GM19351 (cell line): Measurements from ENCODE around the gene CNTNAP5.

ENCODE experiments used
- ATAC-seq: cut with Tn5 transposase; IDR thresholded peaks from one replicate; pipeline ENCODE4 v1.9.1; 2021; ENCODE audit warnings: mild to moderate bottlenecking, moderate library complexity; ENCODE audit not compliant: unreplicated experiment

The CNTNAP5 gene

GRCh38 chr2:124534028-124534427 is 508.9 kb downstream of the CNTNAP5 start:
- ATAC-seq, result no peak

DNA sequence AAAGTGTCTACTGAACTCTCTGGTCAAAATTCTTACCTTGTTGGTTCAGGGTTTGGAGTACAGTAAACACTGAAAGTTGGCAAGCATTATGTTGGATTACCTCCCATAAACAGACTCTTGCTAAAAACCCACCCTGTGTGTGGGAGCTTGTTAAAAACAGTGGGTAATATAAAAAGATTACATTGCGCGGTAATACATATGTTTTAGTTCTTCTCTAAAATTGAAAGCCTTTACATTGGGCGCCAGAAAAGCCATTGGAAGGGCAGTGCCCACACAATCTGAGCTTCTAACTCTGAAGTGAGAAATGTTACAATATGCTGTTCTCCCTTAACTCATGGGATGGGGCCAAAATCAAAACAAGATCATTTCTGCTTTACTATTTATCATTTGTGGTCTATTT is 510.7 kb downstream of the CNTNAP5 start:
- no peak for ATAC-seq

- ATAC-seq, result no peak
These were observed 511.5 kb downstream of the CNTNAP5 start for GRCh38 chr2:124536591-124536990.

GRCh38 chr2:124538549-124538948 is 513.5 kb downstream of the CNTNAP5 start:
- no peak for ATAC-seq

DNA sequence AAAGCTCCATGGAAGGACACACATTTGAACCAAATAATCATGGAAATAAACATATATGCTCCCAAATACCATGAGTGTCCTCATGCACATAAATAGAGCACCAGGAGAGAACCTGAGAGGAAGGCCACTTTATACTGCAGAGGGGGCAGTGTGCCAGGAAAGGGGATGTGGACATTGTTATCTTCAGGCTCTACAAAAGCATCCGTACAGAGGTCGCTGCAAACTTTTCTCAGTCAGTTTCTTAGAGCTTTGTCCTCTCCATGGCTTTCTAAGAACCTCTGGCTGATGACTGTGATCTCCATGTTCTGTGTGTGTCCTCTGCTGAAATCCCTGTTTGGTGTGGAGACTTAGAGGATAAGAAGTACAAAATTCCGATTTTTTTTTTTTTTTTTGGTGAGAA is 515.7 kb downstream of the CNTNAP5 start:
- no peak for ATAC-seq

DNA sequence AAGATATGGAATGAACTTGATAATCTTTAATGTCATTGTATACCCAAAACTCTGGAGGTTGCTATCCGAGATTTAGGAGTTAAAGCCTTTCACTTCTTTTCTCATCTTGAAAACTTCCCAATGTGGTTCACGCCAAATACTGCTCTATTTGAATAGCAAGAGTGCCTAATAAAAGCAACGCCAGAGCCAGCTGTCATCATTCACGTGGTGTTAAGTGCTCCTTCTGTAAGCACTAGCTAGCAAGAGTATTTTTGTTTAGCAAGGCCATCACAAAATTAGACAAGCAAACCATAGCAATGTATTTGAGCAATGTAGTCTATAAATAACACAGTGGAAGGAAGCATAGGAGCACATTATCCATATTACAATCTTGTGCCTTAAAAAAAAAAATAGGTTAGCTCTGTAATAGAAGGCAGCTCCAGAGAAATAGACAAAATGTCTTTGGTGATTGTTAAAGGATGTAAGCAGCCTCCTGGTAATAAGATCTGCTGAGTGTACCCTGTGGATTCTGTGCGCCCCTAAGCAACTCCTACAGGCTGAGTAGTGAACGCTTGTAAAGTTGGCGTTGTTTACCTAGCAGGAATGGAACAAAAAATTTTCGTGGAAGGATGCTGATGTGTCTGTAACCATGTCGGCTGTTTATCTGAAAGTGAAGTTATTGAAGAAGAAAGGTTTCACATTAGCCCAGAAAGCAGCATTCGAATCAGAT is 518.0 kb downstream of the CNTNAP5 start:
- no peak for ATAC-seq

- ATAC-seq, result no peak
These were observed 522.6 kb downstream of the CNTNAP5 start for GRCh38 chr2:124547700-124548099.

GRCh38 chr2:124558277-124558905 is 533.3 kb downstream of the CNTNAP5 start:
- ATAC-seq, result no peak

- ATAC-seq, result no peak
These were observed 534.1 kb downstream of the CNTNAP5 start for GRCh38 chr2:124559236-124559635.

GRCh38 chr2:124560592-124561112 is 535.6 kb downstream of the CNTNAP5 start:
- no peak for ATAC-seq

DNA sequence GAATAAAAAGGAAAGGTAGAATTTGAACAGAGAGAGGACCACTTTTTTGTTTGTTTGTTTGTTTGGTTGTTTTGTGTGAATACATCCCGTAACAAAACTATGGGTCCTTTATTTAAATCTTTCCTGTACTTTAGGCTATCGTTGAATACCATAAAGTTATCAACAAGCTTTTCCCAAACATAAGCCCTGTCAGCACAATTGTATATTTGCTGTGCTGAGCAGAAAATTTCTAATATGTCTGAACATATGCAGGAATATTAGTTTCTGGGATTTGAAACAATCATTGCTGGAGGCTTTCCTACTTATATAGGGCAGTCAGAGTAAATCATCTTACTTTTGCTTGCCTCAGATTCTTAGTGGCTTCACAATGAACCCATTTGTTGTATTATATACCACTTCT is 536.4 kb downstream of the CNTNAP5 start:
- ATAC-seq, result no peak

- ATAC-seq, result no peak
These were observed 538.3 kb downstream of the CNTNAP5 start for GRCh38 chr2:124563426-124563825.

DNA sequence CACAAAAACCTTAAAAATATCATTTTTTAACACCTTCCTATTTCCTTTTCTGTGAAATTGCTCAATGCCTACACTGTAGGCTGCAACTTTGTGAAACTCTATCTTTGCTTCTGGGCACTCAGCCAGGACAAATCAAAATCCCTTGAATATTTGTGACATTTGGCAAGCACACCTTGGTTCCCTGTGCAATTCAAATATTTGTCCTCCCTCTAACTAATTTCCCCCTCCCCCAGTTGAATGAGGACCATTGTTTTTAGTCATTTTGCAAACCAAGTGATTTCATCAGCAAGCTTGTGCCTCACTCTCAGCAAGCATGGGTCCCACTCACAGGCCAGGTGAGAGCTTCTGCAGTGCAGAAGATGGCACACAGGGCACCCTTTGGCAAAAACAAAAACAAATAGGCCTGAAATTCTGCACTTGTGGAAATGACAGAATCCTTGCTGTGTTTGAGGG is 541.5 kb downstream of the CNTNAP5 start:
- no peak for ATAC-seq

DNA sequence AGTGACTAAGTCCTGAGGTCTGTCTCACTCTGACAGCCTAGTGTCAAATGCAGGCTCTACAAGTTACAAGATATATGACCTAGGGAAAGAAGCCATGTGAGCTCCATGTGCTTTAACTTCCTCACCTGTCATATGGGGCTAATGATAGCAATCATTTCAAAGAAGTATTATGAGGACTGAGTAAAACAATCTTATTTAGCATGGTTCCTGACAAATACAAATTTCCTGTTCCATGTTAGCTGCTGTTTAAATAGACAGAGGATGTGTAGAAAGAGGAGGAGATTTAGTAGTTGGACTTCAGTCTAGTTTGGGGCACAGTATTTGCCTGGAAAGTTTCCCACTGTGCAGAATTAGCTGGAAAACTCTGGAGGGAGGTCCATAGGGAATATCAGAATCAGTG is 545.8 kb downstream of the CNTNAP5 start:
- no peak for ATAC-seq

DNA sequence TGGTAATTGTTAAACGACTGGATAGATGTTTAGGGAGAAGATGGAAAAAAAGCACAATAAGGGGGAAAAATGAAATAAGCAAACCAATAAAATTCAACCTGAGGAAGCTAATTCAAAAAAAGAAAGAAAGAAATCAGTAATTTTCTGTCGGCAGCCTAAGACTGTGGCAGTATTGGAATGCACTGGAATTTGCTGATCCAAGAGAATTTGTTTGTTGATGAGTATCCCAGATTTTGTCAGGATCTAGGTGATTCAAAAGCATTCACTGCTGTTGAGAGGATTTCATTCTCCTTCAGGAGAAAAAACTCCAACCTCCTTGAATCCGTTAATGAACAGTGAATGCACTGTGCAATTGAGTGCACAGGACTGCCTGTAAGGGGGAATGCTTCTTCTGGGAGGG is 546.7 kb downstream of the CNTNAP5 start:
- no peak for ATAC-seq

- no peak for ATAC-seq
These were observed 548.0 kb downstream of the CNTNAP5 start for GRCh38 chr2:124572934-124573634.

DNA sequence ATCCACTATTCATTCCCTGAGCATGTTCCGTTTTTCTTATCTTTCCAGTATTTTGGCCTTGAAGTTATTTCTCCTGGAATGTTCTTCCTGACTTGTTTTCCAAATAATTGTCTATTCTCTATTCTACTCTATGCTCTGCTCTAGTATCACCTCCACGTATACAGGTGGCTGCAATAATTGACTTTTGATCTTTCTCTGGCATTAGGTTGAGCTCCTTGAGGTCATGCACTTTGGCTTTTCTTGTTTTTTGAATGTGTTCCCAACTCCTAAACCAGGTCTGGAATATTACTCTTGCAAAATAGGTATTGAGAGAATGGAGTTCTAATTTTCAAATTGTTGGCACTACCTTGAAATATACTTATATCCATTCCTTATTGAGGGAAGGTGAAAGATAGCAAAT is 550.4 kb downstream of the CNTNAP5 start:
- ATAC-seq, result no peak

DNA sequence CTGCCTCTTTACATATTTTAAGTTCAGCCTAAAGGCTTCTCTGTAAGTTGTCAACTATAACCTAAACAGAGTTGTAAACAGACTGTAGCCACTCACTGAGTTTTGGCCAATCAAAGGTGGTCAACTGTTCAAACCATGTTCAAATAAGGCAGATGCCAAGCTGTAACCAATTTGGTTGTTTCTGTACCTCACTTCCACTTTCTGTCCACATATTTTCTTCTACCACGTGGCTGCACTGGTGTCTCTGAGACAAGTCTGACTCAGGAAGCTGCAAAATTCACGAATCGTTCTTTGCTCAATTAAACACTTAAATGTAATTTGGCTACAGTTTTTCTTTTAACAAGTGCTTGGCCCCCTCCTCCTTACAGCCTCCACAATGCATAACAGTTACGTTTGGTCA is 555.2 kb downstream of the CNTNAP5 start:
- no peak for ATAC-seq

- no peak for ATAC-seq
These were observed 557.3 kb downstream of the CNTNAP5 start for GRCh38 chr2:124582387-124582786.

GRCh38 chr2:124584615-124585014 is 559.5 kb downstream of the CNTNAP5 start:
- no peak for ATAC-seq

DNA sequence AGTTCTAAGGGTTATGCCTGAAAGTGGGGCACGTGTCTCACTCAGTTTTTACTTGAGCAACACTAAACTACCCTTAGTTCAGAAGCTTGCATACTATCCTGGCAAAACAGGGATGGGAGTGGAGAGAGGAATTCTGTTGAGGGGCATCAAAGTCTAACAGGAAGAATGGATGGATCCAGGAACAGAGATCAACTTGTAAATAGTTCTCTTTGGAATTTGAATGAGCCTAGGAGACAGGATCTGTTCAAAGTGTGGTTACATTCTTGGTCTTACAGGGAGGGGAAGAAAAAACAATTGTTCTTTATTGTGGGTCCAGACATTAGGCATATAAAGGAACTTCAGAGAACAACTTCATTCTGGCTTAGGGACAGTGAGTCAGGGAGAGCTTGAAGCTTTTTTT is 560.2 kb downstream of the CNTNAP5 start:
- no peak for ATAC-seq

DNA sequence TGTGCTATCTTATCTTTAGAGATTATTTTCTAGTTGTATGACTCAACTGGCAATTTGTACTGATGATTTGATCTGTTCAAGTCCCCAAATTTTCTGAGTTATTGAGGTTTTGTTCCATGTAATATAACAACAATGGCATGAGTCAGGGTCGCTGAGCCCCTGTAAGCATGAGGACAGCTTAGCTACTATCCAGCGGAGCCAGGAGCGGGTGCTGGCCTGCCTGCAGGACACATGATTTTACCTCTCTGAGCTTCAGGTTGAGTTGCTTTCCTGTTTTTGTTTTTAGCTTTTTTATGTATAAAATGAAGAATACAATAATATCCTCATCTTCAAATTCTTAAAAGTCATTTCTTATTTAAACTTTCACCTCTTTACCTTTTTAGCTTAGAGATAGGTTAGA is 561.1 kb downstream of the CNTNAP5 start:
- ATAC-seq, result no peak
